ENCODE measurements around the gene CSTF2T. TPM values are rescaled to one million over a fixed set of nuclear protein-coding genes. Genes with fewer than 3 reads are reported as not detected.
A peak's percentile ranks its signal among the peaks of the same experiment; 100 is the strongest.

CSTF2T gene, protein sequence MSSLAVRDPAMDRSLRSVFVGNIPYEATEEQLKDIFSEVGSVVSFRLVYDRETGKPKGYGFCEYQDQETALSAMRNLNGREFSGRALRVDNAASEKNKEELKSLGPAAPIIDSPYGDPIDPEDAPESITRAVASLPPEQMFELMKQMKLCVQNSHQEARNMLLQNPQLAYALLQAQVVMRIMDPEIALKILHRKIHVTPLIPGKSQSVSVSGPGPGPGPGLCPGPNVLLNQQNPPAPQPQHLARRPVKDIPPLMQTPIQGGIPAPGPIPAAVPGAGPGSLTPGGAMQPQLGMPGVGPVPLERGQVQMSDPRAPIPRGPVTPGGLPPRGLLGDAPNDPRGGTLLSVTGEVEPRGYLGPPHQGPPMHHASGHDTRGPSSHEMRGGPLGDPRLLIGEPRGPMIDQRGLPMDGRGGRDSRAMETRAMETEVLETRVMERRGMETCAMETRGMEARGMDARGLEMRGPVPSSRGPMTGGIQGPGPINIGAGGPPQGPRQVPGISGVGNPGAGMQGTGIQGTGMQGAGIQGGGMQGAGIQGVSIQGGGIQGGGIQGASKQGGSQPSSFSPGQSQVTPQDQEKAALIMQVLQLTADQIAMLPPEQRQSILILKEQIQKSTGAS
- total RNA-seq (2014; rRNA removed; shearing (Covaris generic)) = 15.9 and 21.5 TPM in 2 replicates

DNA sequence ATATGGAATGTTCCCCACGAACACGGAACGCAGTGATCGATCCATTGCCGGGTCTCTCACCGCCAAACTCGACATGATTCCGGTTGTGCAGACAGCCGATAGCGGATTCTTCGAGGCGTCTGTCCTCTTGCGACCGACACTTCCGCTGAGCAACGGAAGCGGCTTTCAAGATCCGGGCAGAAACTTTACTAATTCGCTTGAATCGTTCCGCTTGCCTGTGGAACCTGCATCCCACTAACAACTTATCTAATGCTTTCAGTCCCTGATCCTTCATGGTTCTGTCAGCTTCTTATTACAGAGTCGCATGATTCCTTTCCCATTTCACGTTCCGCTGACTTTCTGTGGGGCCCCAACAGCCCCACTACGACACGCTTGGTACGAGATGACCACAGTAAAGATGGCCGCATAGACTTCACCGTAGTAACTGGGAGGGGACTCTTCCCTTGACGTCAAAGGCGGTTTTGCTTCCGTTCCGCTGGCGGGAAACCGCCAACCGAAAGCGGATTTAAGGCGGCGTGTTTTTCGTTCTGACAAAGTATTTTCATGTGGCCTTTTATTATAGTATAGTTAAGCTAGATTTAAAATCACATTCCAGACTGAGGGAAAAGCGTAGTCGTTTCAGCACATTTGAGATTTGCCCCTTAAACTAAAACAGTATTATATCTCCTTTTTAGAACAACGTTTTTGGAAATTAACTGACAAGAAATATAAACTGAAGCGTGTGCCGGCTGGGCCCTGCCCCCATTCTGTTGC, at the start of gene CSTF2T:
Gene CSTF2T, minus strand, starts transcription at position 121 of the 753 bp plus-strand sequence. Its CDS starts 46 bp downstream, at position 75.
- DNase-seq (ENCODE audit: low spot score) = peak; percentile 92

DNA sequence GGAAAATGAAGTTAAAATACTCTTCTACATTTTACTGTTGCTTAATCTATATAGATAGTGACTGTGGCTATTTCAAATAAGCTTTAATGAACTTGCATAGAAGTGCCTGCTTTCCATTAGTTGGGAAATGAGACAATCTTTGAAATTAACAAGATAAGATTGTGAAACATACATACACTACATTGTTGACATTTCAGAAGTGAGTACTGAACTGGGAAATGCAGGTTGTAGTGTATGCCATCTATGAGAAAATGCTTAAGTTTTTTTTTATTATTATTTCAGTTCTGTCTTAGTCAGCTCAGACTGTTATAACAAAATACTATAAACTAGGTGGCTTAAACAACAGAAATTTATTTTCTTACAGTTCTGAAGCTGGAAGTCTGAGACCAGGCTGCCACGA, 49.6 kb upstream of the CSTF2T start:
- no peak for DNase-seq (ENCODE audit: low spot score)

DNA sequence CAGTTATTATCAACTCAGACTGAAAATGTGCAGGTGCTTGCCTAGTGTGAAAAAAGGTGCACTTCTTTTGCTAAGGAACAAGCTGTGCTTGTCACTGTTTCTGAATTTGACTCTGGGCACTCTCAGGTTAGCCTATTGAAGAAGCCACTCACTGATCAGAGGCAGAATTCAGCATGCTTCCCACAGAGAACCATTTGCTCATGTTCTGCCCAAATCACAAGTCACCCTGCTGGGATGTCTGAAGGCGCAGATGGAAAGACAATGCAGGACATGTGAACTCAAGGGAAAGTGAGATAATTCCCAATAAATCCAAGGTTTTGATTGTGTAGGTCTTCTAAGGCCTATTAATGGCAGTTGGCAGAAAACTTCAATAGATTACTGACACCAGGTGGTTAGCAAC, 47.8 kb upstream of the CSTF2T start:
- no peak for DNase-seq (ENCODE audit: low spot score)

DNA sequence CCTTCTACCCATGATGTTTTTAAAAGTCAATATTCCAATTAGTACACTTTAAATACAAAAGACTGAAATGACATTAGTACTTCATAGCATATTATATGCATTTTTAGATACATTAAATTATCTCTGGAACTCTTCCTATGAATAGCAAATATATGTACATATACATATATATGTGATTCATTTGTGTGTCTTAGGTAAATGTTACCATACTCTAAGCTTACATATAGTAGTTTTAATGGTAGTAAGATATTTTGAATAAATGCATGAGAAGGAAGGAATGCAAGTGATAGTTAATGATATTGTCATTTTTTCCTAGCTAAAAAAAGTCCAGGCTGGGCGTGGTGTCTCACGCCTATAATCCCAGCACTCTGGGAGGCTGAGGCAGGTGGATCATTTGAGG, 46.0 kb upstream of the CSTF2T start:
- no peak for DNase-seq (ENCODE audit: low spot score)

DNA sequence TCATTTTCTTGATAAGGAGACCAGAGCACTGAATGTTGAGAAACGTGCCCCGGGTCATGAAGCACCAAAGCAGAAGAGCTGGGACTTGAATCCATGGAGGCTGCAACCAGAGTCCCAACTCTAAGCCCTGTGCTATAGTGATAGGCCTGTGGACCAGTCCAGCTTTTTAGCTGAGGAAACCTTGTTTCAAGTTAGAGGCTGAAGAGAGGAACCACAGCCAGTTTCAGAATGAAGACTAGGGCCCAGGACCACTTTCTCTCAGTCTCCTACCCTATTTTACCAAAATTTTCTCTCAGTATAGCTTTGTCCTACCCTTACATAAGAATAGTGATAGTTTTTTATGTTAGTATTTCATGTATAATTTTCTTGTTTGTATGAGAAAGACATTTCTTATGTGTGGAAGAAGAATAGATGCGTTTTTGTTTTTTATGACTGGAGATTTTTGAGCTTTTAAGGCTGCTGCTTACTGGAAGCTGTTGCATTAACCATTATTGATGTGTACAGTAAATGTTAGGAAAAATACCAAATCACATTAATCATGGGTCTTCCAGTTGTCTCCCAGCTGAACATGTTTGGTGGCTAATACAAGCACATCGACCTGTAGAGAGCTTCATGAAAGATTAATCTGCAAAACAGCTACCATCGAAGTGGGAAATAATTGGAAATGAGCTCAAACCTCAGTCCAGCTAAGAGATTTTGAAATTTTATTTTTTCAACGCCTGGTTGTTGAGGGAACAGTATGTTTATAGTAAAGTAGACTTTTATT, 45.0 kb upstream of the CSTF2T start:
- DNase-seq (ENCODE audit: low spot score) = no peak

DNA sequence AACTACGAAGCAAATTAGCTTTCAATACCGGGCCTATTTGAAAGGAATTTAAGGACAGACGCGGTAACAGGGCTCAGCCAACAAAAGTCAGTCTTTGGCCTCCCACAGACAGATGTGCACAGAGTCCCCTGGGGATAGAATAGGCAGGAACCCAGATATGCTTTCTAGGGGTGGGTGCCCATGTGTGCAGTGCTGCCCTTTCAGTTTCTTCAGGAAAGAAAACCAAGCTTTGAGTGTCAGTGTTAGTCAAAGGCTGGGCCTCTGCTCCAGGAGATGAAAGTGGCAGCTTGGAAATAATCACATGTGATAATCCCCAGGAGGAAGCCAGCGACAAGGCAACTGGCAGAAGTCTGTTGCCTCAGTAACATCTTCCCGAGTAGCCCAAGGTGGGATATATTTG, 43.8 kb upstream of the CSTF2T start:
- DNase-seq (ENCODE audit: low spot score) = no peak

DNA sequence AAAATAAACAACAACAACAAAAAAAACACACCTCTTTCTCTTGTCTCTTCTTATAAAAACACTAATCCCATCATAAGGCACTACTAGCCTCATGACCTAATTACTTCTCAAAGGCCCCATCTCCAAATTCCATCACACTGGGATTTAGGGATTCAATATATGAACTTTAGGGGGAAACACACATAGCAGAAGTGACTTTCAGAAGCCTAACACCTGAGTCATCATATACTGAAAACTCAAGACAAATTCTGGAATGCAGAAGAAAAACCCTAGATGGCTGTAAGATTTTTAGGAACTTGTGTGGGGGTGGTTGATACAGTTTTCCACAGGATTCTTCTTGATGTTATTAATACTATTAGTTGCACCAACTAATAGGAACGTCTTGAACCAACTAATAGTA, 33.7 kb upstream of the CSTF2T start:
- no peak for DNase-seq (ENCODE audit: low spot score)

DNA sequence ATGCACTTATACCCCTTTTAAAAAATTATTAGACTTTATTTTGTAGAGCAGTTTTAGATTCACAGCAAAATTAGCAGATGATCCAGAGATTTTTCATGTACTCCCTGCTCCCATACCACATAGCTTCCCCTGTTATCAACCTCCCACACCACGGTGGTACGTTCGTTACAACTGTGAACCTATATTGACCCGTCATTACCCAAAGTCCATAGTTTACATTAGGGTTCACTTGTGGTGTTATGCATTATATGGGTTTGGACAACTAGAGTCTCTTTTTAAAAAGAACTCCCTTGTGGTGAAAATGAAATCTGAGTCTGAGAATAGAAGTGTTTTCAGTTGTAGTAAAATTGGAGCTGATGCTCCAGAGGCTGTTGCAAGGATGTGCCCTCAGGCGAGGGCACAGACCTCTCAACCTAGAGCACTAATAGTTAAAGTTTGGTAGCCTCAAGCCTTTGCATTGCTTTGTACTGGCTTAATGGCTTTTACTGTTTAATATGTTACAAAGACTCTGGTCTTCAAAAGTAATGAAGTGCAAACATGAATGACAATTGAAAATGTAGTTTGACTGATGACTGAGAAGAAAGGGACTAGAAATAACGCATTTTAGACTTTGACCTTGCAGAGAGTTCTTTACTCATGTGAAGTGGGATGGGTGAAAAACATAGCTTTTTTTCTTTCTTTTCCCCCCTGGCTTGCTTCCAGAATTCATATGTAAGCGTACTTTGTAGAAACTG, 30.6 kb upstream of the CSTF2T start:
- DNase-seq (ENCODE audit: low spot score) = no peak

DNA sequence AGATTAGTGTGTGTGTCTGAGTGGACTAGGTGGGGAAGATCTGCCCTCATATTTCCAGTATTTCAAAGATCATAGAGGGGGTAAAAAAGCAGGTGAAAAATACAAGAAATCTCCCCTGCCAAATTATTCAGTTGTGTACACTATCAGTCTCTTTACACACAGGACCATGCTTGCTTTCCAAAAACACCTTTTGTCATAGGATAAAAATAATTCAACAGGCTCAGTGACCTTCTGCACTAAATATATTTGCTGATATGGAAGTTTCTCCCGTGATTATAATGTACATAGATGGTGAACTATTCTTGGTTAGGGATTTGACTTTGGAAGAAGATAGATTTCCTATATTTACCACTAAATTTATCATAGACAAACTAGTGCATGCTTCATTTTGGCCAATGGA, 24.6 kb upstream of the CSTF2T start:
- DNase-seq (ENCODE audit: low spot score) = no peak

DNA sequence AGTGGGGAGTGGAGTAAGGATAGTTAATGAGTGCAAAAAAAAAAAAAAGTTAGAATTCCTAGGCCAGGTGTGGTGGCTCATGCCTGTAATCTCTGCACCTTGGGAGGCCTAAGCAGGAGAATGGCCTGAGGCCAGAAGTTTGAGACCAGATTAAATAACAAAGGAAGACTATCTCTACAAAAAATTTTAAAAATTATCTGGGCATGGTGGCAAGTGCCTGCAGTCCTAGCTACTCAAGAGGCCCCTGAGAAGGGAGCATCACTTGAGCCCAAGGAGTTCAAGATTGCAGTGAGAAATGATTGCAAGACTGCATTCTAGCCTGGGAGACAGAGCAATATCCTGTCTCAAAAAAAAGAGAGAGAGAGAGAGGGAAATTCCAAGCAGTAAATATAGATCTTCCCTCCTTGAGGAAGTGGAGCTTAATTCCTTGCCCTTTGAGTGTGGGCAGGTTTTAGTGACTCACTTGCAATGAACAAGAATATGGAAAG, 19.5 kb upstream of the CSTF2T start:
- DNase-seq (ENCODE audit: low spot score) = peak; percentile 24

DNA sequence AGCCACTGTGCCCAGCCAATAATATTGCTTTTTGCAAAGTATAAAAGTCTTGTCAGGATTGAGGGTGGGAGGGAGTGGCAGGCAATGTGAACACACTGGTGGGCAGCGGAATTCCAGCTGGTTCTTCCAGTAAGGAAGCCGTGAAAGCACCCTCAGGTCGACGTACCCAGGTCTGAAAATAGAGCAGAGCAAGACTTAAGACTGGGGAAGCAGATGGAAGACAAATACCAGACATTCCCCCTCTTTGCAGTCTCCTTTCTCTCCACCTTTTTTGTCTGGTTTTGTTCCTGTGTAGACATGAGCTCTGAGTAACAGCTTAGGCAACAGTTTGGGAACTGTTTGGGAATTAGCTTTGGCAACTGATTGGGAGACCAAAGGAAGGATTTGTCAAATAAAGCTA, 17.6 kb upstream of the CSTF2T start:
- DNase-seq (ENCODE audit: low spot score) = no peak

DNA sequence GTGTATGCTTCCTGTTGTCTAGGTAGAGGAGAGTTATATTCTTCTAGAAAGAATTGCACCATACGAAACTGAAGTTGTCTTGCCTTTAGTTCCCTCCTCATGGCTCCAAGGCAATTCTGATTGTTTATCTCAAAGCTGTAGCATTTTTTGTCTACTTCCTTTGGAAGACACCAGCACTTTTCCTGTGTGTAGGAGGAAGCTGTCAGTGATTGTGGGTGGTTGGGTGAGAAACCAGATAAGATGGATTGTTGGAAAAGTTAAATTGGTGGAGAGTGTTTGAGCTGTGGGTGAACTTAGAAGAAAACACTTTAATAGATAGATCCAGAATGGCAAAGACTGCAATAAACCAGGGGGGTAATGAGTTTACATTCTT, 12.1 kb upstream of the CSTF2T start:
- no peak for DNase-seq (ENCODE audit: low spot score)

DNA sequence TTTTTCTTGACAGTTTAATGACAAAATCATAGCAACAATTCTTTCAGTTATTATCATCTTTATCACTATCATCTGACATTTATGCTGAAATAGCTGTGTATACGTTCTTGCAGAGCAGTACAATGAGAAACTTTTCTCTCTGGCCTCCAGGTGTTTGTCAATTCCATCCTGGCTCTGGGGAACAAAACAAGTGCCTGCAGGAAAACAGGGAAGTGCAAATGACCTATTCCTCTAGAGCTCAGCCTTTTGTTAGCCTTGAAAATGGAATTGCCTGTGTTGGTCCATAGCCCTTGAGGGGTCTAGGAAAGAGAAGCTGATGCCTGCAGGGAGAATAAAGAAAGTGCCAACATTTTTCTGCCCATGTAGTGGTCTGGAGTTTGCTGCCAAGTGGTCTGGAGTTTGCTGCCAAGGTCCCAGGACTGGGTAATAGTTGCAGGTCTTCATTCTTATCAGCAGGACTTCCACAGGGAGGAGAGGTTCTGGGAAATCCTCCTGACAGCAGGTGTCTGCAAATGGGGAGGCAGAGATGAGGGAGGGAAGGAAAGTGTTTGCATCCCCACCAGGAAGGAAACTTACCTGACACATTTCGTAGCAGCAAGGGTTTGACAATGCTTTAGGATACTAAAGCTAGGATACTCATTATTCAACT, 10.1 kb upstream of the CSTF2T start:
- no peak for DNase-seq (ENCODE audit: low spot score)

DNA sequence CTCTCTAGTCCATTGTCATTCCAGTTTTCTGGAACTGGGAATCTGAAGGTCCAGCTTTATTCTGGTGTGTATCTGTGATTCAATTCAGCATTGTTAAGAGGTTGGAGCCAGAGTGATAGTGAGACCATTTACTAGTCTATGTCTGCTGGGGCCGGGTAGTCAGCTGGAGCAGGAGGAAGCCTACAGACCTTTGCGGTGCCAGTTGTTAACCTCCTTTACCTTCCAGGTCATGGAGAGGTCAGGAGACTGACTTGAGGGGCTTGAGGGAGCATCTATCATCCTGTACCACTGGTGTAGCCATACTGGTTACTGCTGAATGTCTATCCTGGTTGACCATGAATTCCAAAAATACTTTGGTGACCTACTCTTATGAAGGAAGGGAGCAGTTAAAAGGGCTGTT, 9.2 kb upstream of the CSTF2T start:
- DNase-seq (ENCODE audit: low spot score) = no peak

DNA sequence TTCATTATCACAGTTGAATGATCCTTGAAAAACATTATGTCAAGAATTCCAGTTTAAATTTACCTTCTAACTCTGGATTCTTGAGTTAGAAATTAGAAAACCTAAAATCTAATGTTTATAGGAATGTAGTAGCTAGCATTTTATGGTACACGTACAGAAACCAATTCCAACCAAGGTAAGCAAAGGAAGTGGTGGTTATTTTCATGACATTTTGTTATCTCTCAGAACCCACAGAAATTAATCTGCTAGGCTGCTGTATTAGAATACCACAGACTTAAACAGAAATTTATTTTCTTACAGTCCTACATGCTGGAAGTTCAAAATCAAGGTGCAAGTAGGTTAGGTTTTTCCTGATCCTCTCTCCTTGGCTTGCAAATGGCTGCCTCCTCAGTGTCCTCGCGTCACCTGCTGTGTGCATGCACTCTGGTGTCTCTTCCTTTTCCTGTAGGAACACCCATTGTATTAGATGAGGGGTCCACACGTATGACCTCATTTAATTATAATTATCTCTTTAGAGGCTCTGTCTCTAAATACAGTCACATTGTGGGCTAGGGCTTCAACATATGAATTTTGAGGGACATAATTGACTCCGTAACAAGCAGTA, 8.5 kb upstream of the CSTF2T start:
- DNase-seq (ENCODE audit: low spot score) = no peak

DNA sequence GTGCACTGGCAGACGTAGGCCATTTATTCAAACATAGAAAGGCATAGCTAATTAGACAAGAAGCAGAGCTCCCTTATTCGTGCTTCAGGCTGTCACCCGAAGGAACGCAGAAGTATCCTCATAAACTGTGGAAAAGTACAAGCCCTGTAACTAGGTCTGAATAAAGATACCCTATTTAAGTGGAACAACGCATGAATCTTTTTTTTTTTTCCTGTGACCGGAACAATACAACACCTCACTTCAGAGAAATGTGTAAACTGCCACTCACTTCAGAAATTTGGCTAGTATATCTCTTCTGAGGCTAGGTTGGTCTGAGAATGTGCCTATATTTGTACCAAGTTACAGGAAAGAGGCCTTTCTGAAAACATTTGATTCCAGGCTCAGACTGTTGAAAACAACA, 8.0 kb upstream of the CSTF2T start:
- DNase-seq (ENCODE audit: low spot score) = no peak

DNA sequence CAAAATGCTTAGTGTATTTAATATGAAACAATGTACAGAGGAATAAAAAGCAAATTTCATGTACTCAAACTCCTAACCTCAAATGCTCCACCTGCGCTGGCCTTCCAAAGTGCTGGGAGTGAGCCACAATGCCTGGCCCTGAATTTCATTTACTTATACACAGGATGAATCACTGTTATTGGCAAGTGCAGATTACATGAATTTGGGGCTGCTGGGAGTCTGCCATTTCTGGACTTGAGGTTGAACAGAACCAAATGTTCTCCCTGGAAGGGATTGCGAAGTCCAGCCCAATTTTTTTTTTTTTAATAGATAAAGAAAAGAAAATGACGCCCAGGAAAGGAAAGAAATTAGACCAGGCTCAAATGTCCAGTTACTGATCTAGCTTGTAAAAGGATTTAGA, 6.8 kb upstream of the CSTF2T start:
- DNase-seq (ENCODE audit: low spot score) = no peak

DNA sequence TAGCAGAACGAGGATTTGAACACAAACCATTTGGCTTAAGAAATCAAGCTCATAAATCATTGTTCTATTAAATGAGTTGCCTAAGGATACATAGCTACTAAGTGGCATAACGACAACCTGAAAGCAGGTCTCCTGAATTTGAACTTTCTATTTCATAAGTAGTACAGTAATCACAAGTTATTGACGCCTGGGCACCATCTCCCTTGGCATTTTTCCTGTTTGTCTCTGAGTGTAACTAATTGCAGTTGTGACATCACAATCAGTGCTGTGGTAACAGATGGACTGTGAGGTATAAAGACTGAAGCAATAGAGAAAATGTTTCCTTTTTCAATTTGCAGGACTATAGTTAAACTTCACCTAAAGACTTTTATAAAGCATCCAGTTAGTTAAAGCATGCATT, 6.4 kb upstream of the CSTF2T start:
- no peak for DNase-seq (ENCODE audit: low spot score)

DNA sequence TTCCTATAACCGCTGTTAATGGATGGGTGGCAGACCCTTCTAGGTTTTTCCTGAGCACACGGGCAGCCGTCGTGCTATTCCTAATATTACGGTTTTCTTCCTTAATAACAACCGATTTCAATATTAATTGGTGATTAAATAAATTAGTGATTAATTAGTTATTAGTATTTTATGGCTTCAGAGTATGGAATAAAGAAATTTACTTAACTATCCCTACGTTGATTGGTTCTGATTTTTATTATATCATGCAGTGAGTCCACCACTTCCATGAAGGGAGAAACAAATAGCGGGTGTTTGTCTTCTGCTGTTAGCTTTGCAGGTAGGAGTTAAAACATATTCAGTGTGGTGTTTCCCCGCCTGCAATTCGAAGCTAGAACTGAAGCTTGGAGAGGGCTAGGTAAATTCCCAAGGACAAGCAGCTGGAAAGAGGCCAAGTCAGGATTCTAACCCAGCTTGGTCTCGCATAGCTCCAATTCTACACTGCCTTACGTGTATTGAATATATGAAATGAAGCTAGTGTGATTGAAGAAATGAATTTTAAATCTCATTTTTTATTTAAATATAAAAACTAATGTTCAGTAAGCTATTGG, 928 bp upstream of the CSTF2T start:
- DNase-seq (ENCODE audit: low spot score) = peak; percentile 10

DNA sequence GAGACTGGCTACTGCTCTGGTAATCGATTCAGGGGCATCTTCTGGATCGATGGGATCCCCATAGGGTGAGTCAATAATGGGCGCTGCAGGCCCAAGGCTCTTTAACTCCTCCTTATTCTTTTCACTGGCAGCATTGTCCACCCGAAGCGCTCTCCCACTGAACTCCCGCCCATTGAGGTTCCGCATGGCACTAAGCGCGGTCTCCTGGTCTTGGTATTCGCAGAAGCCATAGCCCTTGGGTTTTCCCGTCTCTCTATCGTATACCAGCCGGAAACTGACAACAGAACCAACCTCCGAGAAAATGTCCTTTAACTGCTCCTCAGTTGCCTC, 285 bp downstream of the CSTF2T start:
- no peak for DNase-seq (ENCODE audit: low spot score)

Data from H4 (cell line).